Activated CD8-positive, alpha-beta T cell treated with anti-CD3 and anti-CD28 coated beads for 36 hours (primary cell): ENCODE measurements around the gene YARS1. TPM values are rescaled to one million over a fixed set of nuclear protein-coding genes. Genes with fewer than 3 reads are reported as not detected.
A peak's percentile ranks its signal among the peaks of the same experiment; 100 is the strongest.

ENCODE experiments used
- ATAC-seq: fragments of 200-7000 bp; cut with Tn5 transposase; one replicate; pipeline ENCODE4 v1.10.0; 2021; ENCODE audit warnings: mild to moderate bottlenecking, moderate library complexity
- CTCF ChIA-PET: fragments of 350-600 bp; sonication (Branson Sonifier 250); formaldehyde crosslinking; loops from one replicate; lab custom pipeline; 2021; ENCODE audit warnings: antibody characterized with exemption; lab: Charles Lee
- POLR2A ChIA-PET: fragments of 350-600 bp; sonication (Branson Sonifier 250); formaldehyde crosslinking; loops from one replicate; lab custom pipeline; 2021; ENCODE audit warnings: antibody characterized with exemption; lab: Charles Lee
- DNase-seq: peaks from one replicate; pipeline ENCODE4 v3.0.0-alpha.2; 2020
- H3K27ac Mint-ChIP-seq: one replicate; pipeline ENCODE4 v1.8.0; 2021; ENCODE audit warnings: mild to moderate bottlenecking, mixed read lengths
- H3K27me3 Mint-ChIP-seq: one replicate; pipeline ENCODE4 v1.8.0; 2021; ENCODE audit warnings: mixed read lengths
- H3K36me3 Mint-ChIP-seq: one replicate; pipeline ENCODE4 v1.8.0; 2021; ENCODE audit warnings: low read depth, mixed read lengths
- H3K4me1 Mint-ChIP-seq: one replicate; pipeline ENCODE4 v1.8.0; 2021; ENCODE audit warnings: low read depth, mixed read lengths
- H3K4me3 Mint-ChIP-seq: one replicate; pipeline ENCODE4 v1.8.0; 2021; ENCODE audit warnings: mild to moderate bottlenecking, moderate library complexity, mixed read lengths
- H3K9me3 Mint-ChIP-seq: one replicate; pipeline ENCODE4 v1.8.0; 2021; ENCODE audit warnings: mixed read lengths
- intact Hi-C: fragments of 100-400 bp; cut with micrococcal nuclease; formaldehyde crosslinking; loops from one replicate; pipeline ENCODE4 v1.10.0; 2022
- total RNA-seq, 2 experiments: library from RNA; stranded (reverse); gene quantifications; one replicate each; pipeline ENCODE4 v1.2.3, GENCODE V29; 2021
- TF ChIP-seq, protein P1 (sequence below): fragments of 200-600 bp; IDR thresholded peaks from one replicate; pipeline ENCODE4 v1.8.0; 2022; ENCODE audit warnings: antibody characterized with exemption, mild to moderate bottlenecking

YARS1 gene
- total RNA-seq, 2 experiments from 2014 or later = 231 to 238 TPM

DNA sequence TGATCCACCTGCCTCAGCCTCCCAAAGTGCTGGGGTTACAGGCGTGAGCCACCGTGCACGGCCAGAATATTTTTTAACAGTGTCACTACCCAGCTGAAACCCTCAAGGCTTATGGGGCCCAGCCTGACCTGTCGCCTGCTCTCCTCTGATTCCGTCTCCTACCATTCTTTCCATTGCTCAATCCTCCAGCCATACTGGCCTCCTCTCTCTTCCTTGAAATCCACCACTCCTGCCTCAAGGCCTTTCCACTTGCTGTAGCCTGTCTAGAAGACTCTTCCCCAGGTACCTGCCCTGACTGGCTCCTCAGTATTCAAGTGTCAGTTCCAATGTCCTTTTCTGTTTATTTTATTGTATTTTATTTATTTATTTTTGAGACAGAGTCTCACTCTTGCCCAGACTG lies 53.9 kb downstream of the YARS1 start:
- TF ChIP-seq, protein P1, sequence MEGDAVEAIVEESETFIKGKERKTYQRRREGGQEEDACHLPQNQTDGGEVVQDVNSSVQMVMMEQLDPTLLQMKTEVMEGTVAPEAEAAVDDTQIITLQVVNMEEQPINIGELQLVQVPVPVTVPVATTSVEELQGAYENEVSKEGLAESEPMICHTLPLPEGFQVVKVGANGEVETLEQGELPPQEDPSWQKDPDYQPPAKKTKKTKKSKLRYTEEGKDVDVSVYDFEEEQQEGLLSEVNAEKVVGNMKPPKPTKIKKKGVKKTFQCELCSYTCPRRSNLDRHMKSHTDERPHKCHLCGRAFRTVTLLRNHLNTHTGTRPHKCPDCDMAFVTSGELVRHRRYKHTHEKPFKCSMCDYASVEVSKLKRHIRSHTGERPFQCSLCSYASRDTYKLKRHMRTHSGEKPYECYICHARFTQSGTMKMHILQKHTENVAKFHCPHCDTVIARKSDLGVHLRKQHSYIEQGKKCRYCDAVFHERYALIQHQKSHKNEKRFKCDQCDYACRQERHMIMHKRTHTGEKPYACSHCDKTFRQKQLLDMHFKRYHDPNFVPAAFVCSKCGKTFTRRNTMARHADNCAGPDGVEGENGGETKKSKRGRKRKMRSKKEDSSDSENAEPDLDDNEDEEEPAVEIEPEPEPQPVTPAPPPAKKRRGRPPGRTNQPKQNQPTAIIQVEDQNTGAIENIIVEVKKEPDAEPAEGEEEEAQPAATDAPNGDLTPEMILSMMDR = no peak
- H3K36me3 Mint-ChIP-seq = no peaks in the 10 kb centered on the region
- H3K9me3 Mint-ChIP-seq = no peaks in the 10 kb centered on the region
- DNase-seq (no peak), ATAC-seq (no peak)
- ChIA-PET POLR2A (interaction anchor here (1.0 kb wide), 1 partner anchor 11 kb away, joined by 5 read pairs; no protein-coding TSS in a partner anchor), CTCF (interaction anchor here (3.7 to 5.1 kb wide), 2 partner anchors 11 to 51 kb away, joined by 21 to 36 read pairs; no protein-coding TSS in a partner anchor)
- intact Hi-C loops = no loop called here
- H3K27me3 Mint-ChIP-seq = no peaks in the 10 kb centered on the region
- peaks cover 26% of the 10 kb centered on the region for H3K4me1 Mint-ChIP-seq
- H3K4me3 Mint-ChIP-seq = no peak overlapping the region
- H3K27ac Mint-ChIP-seq = no peak overlapping the region

DNA sequence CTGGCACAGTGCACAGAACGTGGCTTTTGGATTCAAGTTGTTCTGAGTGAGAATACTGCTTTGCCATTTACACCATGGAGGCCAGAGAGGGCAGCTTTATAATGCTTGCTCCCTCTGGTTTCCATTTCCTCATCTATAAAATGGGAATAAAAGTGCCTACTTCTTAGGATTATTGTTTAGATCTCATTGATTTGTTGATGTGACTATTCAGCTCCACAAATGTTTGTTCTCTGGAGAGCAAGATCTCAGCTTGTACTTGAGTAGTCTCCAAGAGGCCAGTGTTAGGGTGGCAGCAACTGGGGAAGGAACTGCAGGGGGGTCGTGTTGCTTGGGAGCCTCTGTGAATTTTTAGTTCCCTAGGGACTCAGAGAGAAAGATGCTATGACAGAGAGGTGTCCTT lies 55.2 kb downstream of the YARS1 start:
- CTCF ChIA-PET = interaction anchor here (0.9 to 5.1 kb wide), 4 partner anchors 12 to 241 kb away, joined by 3 to 36 read pairs (median 12); no protein-coding TSS in a partner anchor
- Mint-ChIP-seq H3K36me3 (no peaks in the 10 kb centered on the region), H3K27me3 (no peaks in the 10 kb centered on the region), H3K27ac (peak overlapping the region; percentile 63), H3K9me3 (no peaks in the 10 kb centered on the region), H3K4me3 (no peak overlapping the region), H3K4me1 (peaks cover 26% of the 10 kb centered on the region)
- intact Hi-C loops = no loop called here
- no peak for DNase-seq
- no peak for ATAC-seq
- TF ChIP-seq, protein P1 = no peak
- POLR2A ChIA-PET = interaction anchor here (0.6 to 2.0 kb wide), 3 partner anchors 10 to 309 kb away, joined by 3 to 6 read pairs (median 4); no protein-coding TSS in a partner anchor

DNA sequence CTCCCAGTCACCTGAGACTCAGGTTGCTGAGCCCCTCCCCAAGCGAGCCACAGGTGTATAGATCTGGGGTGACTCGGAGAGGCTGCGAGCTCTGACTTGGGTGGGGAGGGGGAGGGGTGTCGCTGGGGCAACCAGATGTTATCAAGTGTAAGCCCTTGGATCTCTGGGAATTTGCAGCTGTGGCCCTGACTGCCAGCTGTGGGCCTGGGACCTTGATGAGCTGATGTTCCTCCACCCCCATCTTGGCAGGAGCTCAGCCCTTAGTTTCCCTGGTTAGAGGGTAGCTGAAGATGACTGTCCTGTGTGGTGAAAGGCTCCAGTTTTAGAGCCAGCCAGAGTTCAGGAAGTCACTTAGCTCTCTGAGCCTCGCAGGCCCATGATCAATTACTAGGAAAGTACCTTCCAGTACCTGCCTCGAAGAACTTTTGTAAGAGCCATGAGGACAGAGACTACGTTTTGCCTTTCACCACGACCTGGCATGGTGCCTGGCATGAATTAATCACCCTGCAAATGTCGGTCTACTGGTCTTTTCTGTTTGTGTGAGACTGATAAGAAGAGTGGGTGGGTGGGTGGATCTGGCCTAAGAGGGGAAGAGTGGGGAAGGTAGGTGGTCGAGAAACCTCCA lies 55.8 kb downstream of the YARS1 start:
- TF ChIP-seq, protein P1 = no peak
- Mint-ChIP-seq H3K4me1 (peaks cover 26% of the 10 kb centered on the region), H3K36me3 (no peaks in the 10 kb centered on the region), H3K27ac (peak overlapping the region; percentile 63), H3K27me3 (no peaks in the 10 kb centered on the region), H3K4me3 (no peak overlapping the region), H3K9me3 (no peaks in the 10 kb centered on the region)
- intact Hi-C loops = no loop called here
- CTCF ChIA-PET = interaction anchor here (1.4 to 5.1 kb wide), 3 partner anchors 12 to 115 kb away, joined by 3 to 36 read pairs (median 21); no protein-coding TSS in a partner anchor
- POLR2A ChIA-PET = interaction anchor here (0.9 to 2.0 kb wide), 2 partner anchors 11 to 12 kb away, joined by 4 to 6 read pairs; no protein-coding TSS in a partner anchor
- ATAC-seq (peak; percentile 81), DNase-seq (peak; percentile 81)

DNA sequence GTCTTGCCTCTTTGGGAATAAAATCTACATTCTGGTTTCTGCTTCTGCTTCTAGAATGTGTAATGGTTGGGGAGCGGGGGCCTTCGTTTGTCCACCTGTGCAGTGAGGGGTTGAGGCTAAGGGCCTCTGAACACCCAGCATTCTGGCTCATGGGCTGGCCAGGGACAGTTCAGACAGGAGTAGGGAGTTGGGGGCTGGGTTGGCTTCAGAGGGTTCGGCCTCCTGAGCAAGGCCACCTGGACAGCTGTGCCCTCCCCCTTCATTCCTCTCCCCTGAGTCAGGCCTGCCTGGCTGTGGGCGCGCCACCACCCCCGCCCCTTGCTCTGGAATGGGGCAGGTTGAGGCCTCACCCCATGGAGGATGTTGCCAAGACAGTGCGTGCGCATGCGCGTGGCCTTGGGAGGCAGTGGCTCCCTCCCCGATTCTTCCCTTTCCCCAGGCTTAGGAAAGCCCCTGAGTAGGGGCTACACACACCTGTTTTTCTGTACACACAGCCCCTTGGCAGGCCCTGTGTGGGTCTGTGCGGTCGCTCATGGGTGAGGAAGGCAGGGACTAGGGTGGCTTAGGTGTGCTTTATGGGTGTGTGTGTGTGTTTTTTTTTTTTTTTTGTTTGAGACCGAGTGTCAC lies 57.0 kb downstream of the YARS1 start:
- TF ChIP-seq, protein P1 = no peak

More for the DNA sequence above, 57.0 kb downstream of the YARS1 start:
- ChIA-PET POLR2A (no interaction called here), CTCF (interaction anchor here (2.6 to 5.1 kb wide), 3 partner anchors 13 to 48 kb away, joined by 10 to 36 read pairs (median 17); no protein-coding TSS in a partner anchor)
- no peaks in the 10 kb centered on the region for H3K9me3 Mint-ChIP-seq
- peak; percentile 14 for ATAC-seq
- H3K36me3 Mint-ChIP-seq = no peaks in the 10 kb centered on the region
- no peaks in the 10 kb centered on the region for H3K27me3 Mint-ChIP-seq
- H3K27ac Mint-ChIP-seq = no peak overlapping the region
- DNase-seq = no peak
- H3K4me3 Mint-ChIP-seq = no peak overlapping the region
- H3K4me1 Mint-ChIP-seq = peaks cover 26% of the 10 kb centered on the region
- intact Hi-C loops = loop anchor here (5.0 kb wide), 1 partner anchor 43 kb away; no protein-coding TSS in a partner anchor
